Mesothelial cell of epicardium (in vitro differentiated cells): Measurements from ENCODE around the gene TTR. TPM values are rescaled to one million over a fixed set of nuclear protein-coding genes. Genes with fewer than 3 reads are reported as not detected.
A peak's percentile ranks its signal among the peaks of the same experiment; 100 is the strongest.

ENCODE experiments used
- DNase-seq, 2 experiments: peaks; one replicate each; pipeline ENCODE4 v3.0.0; 2021; ENCODE audit warnings: low spot score in 2 of 2; ENCODE audit not compliant: unreplicated experiment in 2 of 2
- H3K27ac Mint-ChIP-seq: 2 replicates; pipeline ENCODE4 v1.8.0; 2021; ENCODE audit warnings: mixed read lengths
- H3K27me3 Mint-ChIP-seq: 2 replicates; pipeline ENCODE4 v1.8.0; 2021; ENCODE audit warnings: low read depth, mixed read lengths
- H3K36me3 Mint-ChIP-seq: 2 replicates; pipeline ENCODE4 v1.8.0; 2021; ENCODE audit warnings: mixed read lengths
- H3K4me1 Mint-ChIP-seq: 2 replicates; pipeline ENCODE4 v1.8.0; 2021; ENCODE audit warnings: mixed read lengths
- H3K4me3 Mint-ChIP-seq: 2 replicates; pipeline ENCODE4 v1.8.0; 2021; ENCODE audit warnings: mild to moderate bottlenecking, moderate library complexity, mixed read lengths
- H3K9me3 Mint-ChIP-seq: 2 replicates; pipeline ENCODE4 v1.8.0; 2021; ENCODE audit warnings: mixed read lengths
- total RNA-seq: library from RNA; stranded (reverse); gene quantifications from 3 replicates; pipeline ENCODE4 v1.2.1, GENCODE V29; 2021
- TF ChIP-seq, protein P1 (sequence below): fragments of 200-600 bp; sonication (generic); IDR thresholded peaks from one replicate; pipeline ENCODE4 v1.5.0; 2021; ENCODE audit warnings: antibody characterized with exemption; ENCODE audit not compliant: unreplicated experiment

The TTR gene
- total RNA-seq, 1 donor from 2014 or later, result not detected

DNA sequence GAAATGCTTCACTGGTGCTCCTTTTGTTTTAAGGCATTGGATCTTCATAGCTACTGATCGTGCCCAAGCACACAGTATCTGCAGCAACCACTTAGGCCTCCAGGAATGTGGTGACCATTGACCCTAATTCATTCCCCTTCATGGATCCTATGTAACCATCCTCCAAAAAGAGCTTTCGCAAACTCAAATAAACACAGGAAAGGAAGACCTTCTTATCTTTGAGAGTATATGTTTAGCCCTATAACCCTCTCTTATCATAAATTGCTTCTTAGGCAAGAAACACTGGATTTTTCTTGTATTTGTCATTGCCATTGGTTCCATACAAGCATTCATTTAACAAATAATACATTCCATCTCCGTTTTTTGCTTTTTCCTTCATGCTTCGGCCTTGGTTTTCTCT, 4.1 kb upstream of the TTR start:
- Mint-ChIP-seq H3K9me3 (peaks cover 11% of the 10 kb centered on the region), H3K4me3 (no peak overlapping the region), H3K27me3 (no peaks in the 10 kb centered on the region), H3K36me3 (no peaks in the 10 kb centered on the region), H3K4me1 (peaks cover 22% of the 10 kb centered on the region), H3K27ac (peak overlapping the region; percentile 87)
- TF ChIP-seq, protein P1, sequence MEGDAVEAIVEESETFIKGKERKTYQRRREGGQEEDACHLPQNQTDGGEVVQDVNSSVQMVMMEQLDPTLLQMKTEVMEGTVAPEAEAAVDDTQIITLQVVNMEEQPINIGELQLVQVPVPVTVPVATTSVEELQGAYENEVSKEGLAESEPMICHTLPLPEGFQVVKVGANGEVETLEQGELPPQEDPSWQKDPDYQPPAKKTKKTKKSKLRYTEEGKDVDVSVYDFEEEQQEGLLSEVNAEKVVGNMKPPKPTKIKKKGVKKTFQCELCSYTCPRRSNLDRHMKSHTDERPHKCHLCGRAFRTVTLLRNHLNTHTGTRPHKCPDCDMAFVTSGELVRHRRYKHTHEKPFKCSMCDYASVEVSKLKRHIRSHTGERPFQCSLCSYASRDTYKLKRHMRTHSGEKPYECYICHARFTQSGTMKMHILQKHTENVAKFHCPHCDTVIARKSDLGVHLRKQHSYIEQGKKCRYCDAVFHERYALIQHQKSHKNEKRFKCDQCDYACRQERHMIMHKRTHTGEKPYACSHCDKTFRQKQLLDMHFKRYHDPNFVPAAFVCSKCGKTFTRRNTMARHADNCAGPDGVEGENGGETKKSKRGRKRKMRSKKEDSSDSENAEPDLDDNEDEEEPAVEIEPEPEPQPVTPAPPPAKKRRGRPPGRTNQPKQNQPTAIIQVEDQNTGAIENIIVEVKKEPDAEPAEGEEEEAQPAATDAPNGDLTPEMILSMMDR, result no peak
- DNase-seq, result no peak

DNA sequence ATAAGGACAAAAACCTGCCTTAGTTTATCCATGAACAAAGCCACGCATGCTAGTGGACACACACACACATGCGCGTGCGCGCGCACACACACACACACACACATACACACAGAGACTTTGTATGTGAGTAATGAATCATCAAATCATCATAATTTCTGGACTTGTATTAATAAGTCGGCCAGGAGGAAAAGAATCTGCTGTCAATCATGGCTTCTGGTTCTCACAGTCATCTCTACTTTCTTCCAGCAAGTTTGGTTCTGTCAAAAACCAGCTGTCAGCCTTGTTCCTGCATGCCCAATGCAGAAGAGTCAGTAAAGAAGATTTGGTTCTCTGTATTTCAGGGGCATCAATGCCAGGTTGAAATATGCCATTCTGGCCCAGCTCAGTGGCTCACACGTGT, 1.1 kb upstream of the TTR start:
- Mint-ChIP-seq H3K9me3 (peaks cover 15% of the 10 kb centered on the region), H3K4me1 (peaks cover 22% of the 10 kb centered on the region), H3K36me3 (no peaks in the 10 kb centered on the region), H3K27ac (no peak overlapping the region), H3K4me3 (no peak overlapping the region), H3K27me3 (no peaks in the 10 kb centered on the region)
- TF ChIP-seq, protein P1, result no peak
- no peak for DNase-seq

DNA sequence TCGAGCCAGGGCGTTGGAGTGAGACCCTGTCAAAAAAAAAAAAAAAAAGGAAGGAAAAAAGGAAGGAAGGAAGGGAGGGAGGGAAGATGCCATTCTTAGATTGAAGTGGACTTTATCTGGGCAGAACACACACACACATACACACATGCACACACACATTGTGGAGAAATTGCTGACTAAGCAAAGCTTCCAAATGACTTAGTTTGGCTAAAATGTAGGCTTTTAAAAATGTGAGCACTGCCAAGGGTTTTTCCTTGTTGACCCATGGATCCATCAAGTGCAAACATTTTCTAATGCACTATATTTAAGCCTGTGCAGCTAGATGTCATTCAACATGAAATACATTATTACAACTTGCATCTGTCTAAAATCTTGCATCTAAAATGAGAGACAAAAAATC, 564 bp upstream of the TTR start:
- Mint-ChIP-seq H3K9me3 (peaks cover 15% of the 10 kb centered on the region), H3K27ac (no peak overlapping the region), H3K27me3 (no peaks in the 10 kb centered on the region), H3K4me1 (peaks cover 24% of the 10 kb centered on the region), H3K36me3 (no peaks in the 10 kb centered on the region), H3K4me3 (no peak overlapping the region)
- TF ChIP-seq, protein P1, result no peak
- DNase-seq, result no peak

DNA sequence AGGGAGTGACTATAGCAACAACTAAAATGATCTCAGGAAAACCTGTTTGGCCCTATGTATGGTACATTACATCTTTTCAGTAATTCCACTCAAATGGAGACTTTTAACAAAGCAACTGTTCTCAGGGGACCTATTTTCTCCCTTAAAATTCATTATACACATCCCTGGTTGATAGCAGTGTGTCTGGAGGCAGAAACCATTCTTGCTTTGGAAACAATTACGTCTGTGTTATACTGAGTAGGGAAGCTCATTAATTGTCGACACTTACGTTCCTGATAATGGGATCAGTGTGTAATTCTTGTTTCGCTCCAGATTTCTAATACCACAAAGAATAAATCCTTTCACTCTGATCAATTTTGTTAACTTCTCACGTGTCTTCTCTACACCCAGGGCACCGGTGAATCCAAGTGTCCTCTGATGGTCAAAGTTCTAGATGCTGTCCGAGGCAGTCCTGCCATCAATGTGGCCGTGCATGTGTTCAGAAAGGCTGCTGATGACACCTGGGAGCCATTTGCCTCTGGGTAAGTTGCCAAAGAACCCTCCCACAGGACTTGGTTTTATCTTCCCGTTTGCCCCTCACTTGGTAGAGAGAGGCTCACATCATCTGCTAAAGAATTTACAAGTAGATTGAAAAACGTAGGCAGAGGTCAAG, 955 bp downstream of the TTR start:
- no peak for DNase-seq
- peaks cover 11% of the 10 kb centered on the region for H3K4me1 Mint-ChIP-seq
- TF ChIP-seq, protein P1, result no peak
- no peak overlapping the region for H3K27ac Mint-ChIP-seq
- no peak overlapping the region for H3K4me3 Mint-ChIP-seq
- H3K27me3 Mint-ChIP-seq, result no peaks in the 10 kb centered on the region
- no peaks in the 10 kb centered on the region for H3K36me3 Mint-ChIP-seq
- H3K9me3 Mint-ChIP-seq, result peaks cover 15% of the 10 kb centered on the region

DNA sequence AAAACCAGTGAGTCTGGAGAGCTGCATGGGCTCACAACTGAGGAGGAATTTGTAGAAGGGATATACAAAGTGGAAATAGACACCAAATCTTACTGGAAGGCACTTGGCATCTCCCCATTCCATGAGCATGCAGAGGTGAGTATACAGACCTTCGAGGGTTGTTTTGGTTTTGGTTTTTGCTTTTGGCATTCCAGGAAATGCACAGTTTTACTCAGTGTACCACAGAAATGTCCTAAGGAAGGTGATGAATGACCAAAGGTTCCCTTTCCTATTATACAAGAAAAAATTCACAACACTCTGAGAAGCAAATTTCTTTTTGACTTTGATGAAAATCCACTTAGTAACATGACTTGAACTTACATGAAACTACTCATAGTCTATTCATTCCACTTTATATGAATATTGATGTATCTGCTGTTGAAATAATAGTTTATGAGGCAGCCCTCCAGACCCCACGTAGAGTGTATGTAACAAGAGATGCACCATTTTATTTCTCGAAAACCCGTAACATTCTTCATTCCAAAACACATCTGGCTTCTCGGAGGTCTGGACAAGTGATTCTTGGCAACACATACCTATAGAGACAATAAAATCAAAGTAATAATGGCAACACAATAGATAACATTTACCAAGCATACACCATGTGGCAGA, 3.6 kb downstream of the TTR start:
- Mint-ChIP-seq H3K4me1 (peaks cover 9% of the 10 kb centered on the region), H3K4me3 (no peak overlapping the region), H3K36me3 (no peaks in the 10 kb centered on the region), H3K27ac (no peak overlapping the region), H3K9me3 (peaks cover 5% of the 10 kb centered on the region), H3K27me3 (no peaks in the 10 kb centered on the region)
- TF ChIP-seq, protein P1, result no peak
- DNase-seq, result no peak
